ENCODE measurements around the gene STAB2.

DNA sequence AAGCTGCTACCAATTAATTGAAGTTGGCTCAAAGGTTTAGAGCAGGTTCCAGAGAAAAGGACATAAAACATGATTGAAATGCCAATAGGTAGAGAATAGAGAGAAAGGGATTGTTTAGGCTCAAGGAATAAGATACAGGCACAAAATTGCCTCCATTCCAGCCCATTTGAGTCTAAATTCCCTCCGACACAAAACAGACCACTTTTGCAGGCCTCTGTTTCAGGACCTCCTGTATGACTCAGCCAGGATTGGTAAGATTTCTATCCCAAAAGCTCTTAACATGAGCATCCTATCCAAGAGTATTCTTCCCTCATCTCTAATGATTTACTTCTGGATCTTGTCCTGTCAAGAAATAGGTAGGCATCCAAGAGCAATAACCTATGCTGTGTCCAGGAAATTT, 123.5 kb downstream of the STAB2 start:
- TF ChIP-seq, protein P1, sequence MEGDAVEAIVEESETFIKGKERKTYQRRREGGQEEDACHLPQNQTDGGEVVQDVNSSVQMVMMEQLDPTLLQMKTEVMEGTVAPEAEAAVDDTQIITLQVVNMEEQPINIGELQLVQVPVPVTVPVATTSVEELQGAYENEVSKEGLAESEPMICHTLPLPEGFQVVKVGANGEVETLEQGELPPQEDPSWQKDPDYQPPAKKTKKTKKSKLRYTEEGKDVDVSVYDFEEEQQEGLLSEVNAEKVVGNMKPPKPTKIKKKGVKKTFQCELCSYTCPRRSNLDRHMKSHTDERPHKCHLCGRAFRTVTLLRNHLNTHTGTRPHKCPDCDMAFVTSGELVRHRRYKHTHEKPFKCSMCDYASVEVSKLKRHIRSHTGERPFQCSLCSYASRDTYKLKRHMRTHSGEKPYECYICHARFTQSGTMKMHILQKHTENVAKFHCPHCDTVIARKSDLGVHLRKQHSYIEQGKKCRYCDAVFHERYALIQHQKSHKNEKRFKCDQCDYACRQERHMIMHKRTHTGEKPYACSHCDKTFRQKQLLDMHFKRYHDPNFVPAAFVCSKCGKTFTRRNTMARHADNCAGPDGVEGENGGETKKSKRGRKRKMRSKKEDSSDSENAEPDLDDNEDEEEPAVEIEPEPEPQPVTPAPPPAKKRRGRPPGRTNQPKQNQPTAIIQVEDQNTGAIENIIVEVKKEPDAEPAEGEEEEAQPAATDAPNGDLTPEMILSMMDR (IDR thresholded peaks at IDR 0.05; ENCODE audit: low read depth, low read length): no peak
- no peak for TF ChIP-seq EZH2phosphoT487 (IDR thresholded peaks at IDR 0.05; ENCODE audit: low read depth)
